ENCODE data around the gene POLDIP3. TPM values are rescaled to one million over a fixed set of nuclear protein-coding genes. Genes with fewer than 3 reads are reported as not detected.

The POLDIP3 gene
- total RNA-seq, 1 experiment from 2014 or later, result 67.6 TPM

DNA sequence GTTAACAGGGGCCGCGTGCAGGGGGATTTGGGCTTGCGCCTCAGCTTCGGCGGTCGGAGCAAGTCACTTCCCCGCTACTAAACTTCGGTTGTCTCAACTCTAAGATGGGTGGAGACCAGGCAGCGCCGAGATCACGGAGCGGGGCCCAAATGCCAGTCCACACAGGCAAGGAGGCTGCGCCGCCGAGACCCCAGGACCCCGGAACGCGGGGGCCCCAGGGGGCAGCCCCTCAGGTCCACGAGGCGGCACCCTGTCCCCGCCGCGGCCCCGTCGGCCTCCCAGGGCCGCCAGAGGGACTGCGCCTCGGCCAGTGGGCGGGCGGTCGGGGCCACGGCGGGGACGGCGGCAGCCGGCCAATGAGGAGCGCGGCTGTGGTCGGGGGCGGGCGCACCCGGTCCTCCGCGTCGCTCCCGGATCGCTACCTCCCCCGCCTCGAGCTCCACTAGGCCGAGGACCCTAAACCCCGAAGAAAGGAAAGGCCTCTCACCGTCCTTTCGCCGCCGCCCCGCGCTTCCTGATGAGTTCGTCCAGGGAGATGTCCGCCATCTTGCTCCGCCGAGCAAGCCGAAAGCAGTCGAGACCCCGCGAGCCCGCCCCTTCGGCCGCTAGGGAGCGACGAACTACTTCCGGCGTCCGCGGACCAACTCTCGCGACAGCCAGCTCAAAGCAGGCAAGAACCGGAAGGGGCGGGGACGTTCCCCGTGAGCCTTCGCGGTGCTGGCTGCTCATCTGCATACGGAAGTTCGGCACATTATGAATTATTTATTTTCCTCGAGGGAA, at the start of gene POLDIP3 (continued):
- peak; percentile 84; the same call in 1 of the 2 replicates for TF ChIP-seq ZFX (IDR thresholded peaks at IDR 0.05)
- TF ChIP-seq YY1 (IDR thresholded peaks at IDR 0.05; ENCODE audit: extremely low read depth, insufficient replicate concordance, low read depth, low read length), result peak; percentile 91
- no peak for TF ChIP-seq SRF (IDR thresholded peaks at IDR 0.05; ENCODE audit: low read depth)
- TF ChIP-seq SIN3A (IDR thresholded peaks at IDR 0.05; ENCODE audit: low read depth), result no peak
- no peak for TF ChIP-seq EZH2 (IDR thresholded peaks at IDR 0.05)
- TF ChIP-seq FOSL1 (IDR thresholded peaks at IDR 0.05; ENCODE audit: low read depth), result no peak
- peak; percentile 50 for TF ChIP-seq TCF7L2 (IDR thresholded peaks at IDR 0.05; ENCODE audit: borderline replicate concordance, extremely low read depth, insufficient read depth, insufficient read length)

DNA sequence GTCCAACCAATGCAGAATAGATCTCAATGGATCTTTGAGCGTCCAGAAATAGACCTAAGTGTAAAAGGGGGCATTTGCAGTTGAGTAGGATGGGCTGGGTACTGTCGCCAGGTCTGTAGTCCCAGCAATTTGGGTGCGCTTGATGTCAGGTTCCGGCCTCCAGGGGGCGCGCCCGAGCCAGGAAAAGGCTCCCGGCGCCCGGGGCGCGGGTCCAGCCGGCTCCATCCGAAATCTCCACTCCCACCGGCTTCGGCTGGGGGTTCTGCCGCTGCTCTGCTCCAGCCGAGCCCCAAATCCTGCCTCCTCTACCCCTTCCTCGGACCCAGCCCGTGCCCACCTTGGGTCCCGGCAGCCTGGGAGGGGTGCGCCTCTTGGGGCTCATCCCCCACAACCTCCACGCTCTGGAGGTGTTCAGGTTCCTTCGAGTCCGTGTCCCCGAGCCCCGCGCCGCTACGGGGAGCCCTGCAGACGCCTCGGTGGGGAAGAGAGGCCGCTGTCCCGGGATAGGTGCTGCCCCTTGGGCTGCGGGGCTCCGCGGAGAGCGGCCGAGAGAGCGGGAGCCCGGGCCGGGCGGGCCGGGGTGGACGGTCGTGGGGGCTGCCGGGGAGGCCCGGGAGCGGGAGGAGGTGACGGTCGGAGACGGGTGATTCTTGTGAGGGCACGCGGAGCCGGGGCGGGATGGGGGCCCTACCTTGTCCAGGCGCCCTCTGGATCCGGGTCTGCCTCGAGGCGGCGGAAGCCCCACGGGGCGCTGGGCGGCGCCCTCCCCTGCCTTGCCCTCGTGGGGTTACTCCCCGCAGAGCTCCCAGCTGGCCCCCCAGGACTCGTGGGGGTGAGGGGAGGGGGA, 47.5 kb upstream of the POLDIP3 start:
- ATAC-seq (peak; percentile 90), DNase-seq (ENCODE audit: low read depth, low spot score) (no peak)
- ChIA-PET CTCF (interaction anchor here (1.6 to 1.7 kb wide), 2 partner anchors 206 to 428 kb away, joined by 3 to 6 read pairs; no protein-coding TSS in a partner anchor), POLR2A (interaction anchor here (1.3 kb wide), 1 partner anchor 47 kb away, joined by 4 read pairs; no protein-coding TSS in a partner anchor), RAD21 (ENCODE audit: low non-redundant PET in 1 of 2, low total read pairs in 2 of 2, uncharacterized antibody in 2 of 2, unreplicated experiment in 2 of 2) (no interaction called here)
- H3K27ac ChIP-seq (ENCODE audit: low read depth, low read length), result no peak overlapping the region; the same call in 1 of the 2 replicates
- H4K20me1 ChIP-seq (ENCODE audit: insufficient read depth), result no peaks in the 10 kb centered on the region
- BruUV-seq (replicated peaks), result no TSS peak
- intact Hi-C loops (cut with micrococcal nuclease), result loop anchor here (2.0 to 5.0 kb wide), 2 partner anchors 205 to 430 kb away; no protein-coding TSS in a partner anchor
- no peaks in the 10 kb centered on the region for H3K9me2 ChIP-seq (ENCODE audit: insufficient read depth)
- peak overlapping the region; percentile 42 to 55 for H3K4me3 ChIP-seq (replicated peaks in 1 of 2; ENCODE audit: low read depth in 1 of 2, low read length in 2 of 2)
- peak overlapping the region; percentile 68 for H2AFZ ChIP-seq (ENCODE audit: low read depth, low read length, poor library complexity, severe bottlenecking)
- H3K27me3 ChIP-seq (ENCODE audit: insufficient read depth, low read length), result no peaks in the 10 kb centered on the region
- peak overlapping the region; percentile 45; the same call in 1 of the 2 replicates for H3K9ac ChIP-seq (ENCODE audit: low read length)
- peak overlapping the region; percentile 88 for H3K4me2 ChIP-seq (ENCODE audit: low read length)
- no peaks in the 10 kb centered on the region for H3K9me3 ChIP-seq (ENCODE audit: control insufficient read depth in 1 of 2, insufficient read depth in 1 of 2, low read depth in 1 of 2, low read length in 2 of 2)
- peaks cover 0 to 4% of the 10 kb centered on the region in 2 experiments; a peak in 1 of 4 replicates for H3K4me1 ChIP-seq (ENCODE audit: control insufficient read depth in 1 of 2, insufficient read depth in 2 of 2, low read length in 2 of 2)
- no peaks in the 10 kb centered on the region for H3K79me2 ChIP-seq (ENCODE audit: insufficient read depth, low read length)
- H3K36me3 ChIP-seq (ENCODE audit: control insufficient read depth in 1 of 2, insufficient read depth in 2 of 2, low read length in 2 of 2), result no peaks in the 10 kb centered on the region
- TF ChIP-seq YY1 (IDR thresholded peaks at IDR 0.05; ENCODE audit: extremely low read depth, insufficient replicate concordance, low read depth, low read length) (no peak), EZH2phosphoT487 (IDR thresholded peaks at IDR 0.05; ENCODE audit: borderline replicate concordance) (no peak), CEBPB (IDR thresholded peaks at IDR 0.05; ENCODE audit: low read depth) (no peak), ZFX (IDR thresholded peaks at IDR 0.05) (no peak), POLR2AphosphoS5 (IDR thresholded peaks at IDR 0.05; ENCODE audit: low read depth, low read length) (peak; percentile 36), EGR1 (IDR thresholded peaks at IDR 0.05; ENCODE audit: low read depth) (no peak), SIN3A (IDR thresholded peaks at IDR 0.05; ENCODE audit: low read depth) (no peak), POLR2A (IDR thresholded peaks at IDR 0.05; ENCODE audit: borderline replicate concordance, extremely low read depth, insufficient read depth, insufficient read length) (peak; percentile 14), ZNF274 (IDR thresholded peaks at IDR 0.05; ENCODE audit: low read depth, low read length) (no peak), TCF7L2 (IDR thresholded peaks at IDR 0.05; ENCODE audit: borderline replicate concordance, extremely low read depth, insufficient read depth, insufficient read length) (no peak), RAD21 (IDR thresholded peaks at IDR 0.05; ENCODE audit: low read depth) (peak; percentile 79), SRF (IDR thresholded peaks at IDR 0.05; ENCODE audit: low read depth) (no peak), FOSL1 (IDR thresholded peaks at IDR 0.05; ENCODE audit: low read depth) (no peak)
- TF ChIP-seq, protein P1, sequence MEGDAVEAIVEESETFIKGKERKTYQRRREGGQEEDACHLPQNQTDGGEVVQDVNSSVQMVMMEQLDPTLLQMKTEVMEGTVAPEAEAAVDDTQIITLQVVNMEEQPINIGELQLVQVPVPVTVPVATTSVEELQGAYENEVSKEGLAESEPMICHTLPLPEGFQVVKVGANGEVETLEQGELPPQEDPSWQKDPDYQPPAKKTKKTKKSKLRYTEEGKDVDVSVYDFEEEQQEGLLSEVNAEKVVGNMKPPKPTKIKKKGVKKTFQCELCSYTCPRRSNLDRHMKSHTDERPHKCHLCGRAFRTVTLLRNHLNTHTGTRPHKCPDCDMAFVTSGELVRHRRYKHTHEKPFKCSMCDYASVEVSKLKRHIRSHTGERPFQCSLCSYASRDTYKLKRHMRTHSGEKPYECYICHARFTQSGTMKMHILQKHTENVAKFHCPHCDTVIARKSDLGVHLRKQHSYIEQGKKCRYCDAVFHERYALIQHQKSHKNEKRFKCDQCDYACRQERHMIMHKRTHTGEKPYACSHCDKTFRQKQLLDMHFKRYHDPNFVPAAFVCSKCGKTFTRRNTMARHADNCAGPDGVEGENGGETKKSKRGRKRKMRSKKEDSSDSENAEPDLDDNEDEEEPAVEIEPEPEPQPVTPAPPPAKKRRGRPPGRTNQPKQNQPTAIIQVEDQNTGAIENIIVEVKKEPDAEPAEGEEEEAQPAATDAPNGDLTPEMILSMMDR (IDR thresholded peaks at IDR 0.05 in 2 of 3, conservative IDR thresholded peaks at IDR 0.05 in 1 of 3; ENCODE audit: borderline replicate concordance in 1 of 3, insufficient read depth in 1 of 3, low read depth in 2 of 3, low read length in 2 of 3), result peak; percentile 72 to 82 (median 73); a peak in 5 of 6 replicates
- TF ChIP-seq, protein P2, sequence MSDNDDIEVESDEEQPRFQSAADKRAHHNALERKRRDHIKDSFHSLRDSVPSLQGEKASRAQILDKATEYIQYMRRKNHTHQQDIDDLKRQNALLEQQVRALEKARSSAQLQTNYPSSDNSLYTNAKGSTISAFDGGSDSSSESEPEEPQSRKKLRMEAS (IDR thresholded peaks at IDR 0.05), result no peak
- TF ChIP-seq, protein P3, sequence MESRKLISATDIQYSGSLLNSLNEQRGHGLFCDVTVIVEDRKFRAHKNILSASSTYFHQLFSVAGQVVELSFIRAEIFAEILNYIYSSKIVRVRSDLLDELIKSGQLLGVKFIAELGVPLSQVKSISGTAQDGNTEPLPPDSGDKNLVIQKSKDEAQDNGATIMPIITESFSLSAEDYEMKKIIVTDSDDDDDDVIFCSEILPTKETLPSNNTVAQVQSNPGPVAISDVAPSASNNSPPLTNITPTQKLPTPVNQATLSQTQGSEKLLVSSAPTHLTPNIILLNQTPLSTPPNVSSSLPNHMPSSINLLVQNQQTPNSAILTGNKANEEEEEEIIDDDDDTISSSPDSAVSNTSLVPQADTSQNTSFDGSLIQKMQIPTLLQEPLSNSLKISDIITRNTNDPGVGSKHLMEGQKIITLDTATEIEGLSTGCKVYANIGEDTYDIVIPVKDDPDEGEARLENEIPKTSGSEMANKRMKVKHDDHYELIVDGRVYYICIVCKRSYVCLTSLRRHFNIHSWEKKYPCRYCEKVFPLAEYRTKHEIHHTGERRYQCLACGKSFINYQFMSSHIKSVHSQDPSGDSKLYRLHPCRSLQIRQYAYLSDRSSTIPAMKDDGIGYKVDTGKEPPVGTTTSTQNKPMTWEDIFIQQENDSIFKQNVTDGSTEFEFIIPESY (IDR thresholded peaks at IDR 0.05; ENCODE audit: extremely low read depth, insufficient replicate concordance, low read length), result no peak
